Mucosa of gallbladder (tissue), 1 donor: ENCODE data around the gene ELOVL5. TPM values are rescaled to one million over a fixed set of nuclear protein-coding genes. Genes with fewer than 3 reads are reported as not detected.
"Not testable (repeated sequence)": the region's sequence is repeated elsewhere in the genome, so short reads cannot be mapped to it uniquely, and the experiment has no call there.

Source experiments
- DNase-seq: peaks from one replicate; pipeline ENCODE4 v3.0.0-alpha.2; 2020; ENCODE audit warnings: low spot score
- total RNA-seq: library from RNA; stranded (reverse); gene quantifications from one replicate; pipeline ENCODE4 v1.2.1, GENCODE V29; 2021
- donor health status: DM: no; HTN: no; CAD: no.

The ELOVL5 gene
- total RNA-seq, 1 donor from 2014 or later = 83.3 TPM

GRCh38 chr6:53305506-53306005 lies 43.2 kb downstream of the ELOVL5 start:
- not testable (repeated sequence) for DNase-seq

GRCh38 chr6:53304953-53305352 lies 43.8 kb downstream of the ELOVL5 start:
- not testable (repeated sequence) for DNase-seq

- no peak for DNase-seq
Observed at GRCh38 chr6:53302678-53303360, 45.9 kb downstream of the ELOVL5 start.

GRCh38 chr6:53301801-53302537 lies 46.8 kb downstream of the ELOVL5 start:
- DNase-seq = peak; percentile 32

- DNase-seq = no peak
Observed at GRCh38 chr6:53300656-53301551, 47.8 kb downstream of the ELOVL5 start.

GRCh38 chr6:53299331-53300005 lies 49.3 kb downstream of the ELOVL5 start:
- DNase-seq = no peak

GRCh38 chr6:53297004-53297403 lies 51.7 kb downstream of the ELOVL5 start:
- DNase-seq = no peak

- no peak for DNase-seq
Observed at GRCh38 chr6:53295176-53295575, 53.6 kb downstream of the ELOVL5 start.

GRCh38 chr6:53294611-53295010 lies 54.1 kb downstream of the ELOVL5 start:
- DNase-seq = no peak

- DNase-seq = no peak
Observed at GRCh38 chr6:53294095-53294494, 54.7 kb downstream of the ELOVL5 start.

GRCh38 chr6:53293691-53294090 lies 55.1 kb downstream of the ELOVL5 start:
- no peak for DNase-seq

- no peak for DNase-seq
Observed at GRCh38 chr6:53290537-53291510, 57.9 kb downstream of the ELOVL5 start.

- no peak for DNase-seq
Observed at GRCh38 chr6:53287336-53288225, 61.2 kb downstream of the ELOVL5 start.

GRCh38 chr6:53284901-53285300 lies 63.8 kb downstream of the ELOVL5 start:
- DNase-seq = no peak

- DNase-seq = no peak
Observed at GRCh38 chr6:53282741-53283140, 66.0 kb downstream of the ELOVL5 start.

- no peak for DNase-seq
Observed at GRCh38 chr6:53282234-53282633, 66.5 kb downstream of the ELOVL5 start.

GRCh38 chr6:53281518-53282215 lies 67.1 kb downstream of the ELOVL5 start:
- no peak for DNase-seq

GRCh38 chr6:53280207-53280606 lies 68.5 kb downstream of the ELOVL5 start:
- no peak for DNase-seq

- no peak for DNase-seq
Observed at GRCh38 chr6:53279293-53279692, 69.5 kb downstream of the ELOVL5 start.
